ENCODE results near the gene ADK.

GRCh38 chr10:74320717-74321116 lies 169.7 kb downstream of the ADK start:
- TF ChIP-seq CTCF (IDR thresholded peaks at IDR 0.05; ENCODE audit: insufficient read depth, low read depth, low read length) (no peak), EZH2 (IDR thresholded peaks at IDR 0.05; ENCODE audit: insufficient read depth, low read length) (no peak)
